ENCODE data around the gene SLC2A11.
"Not testable (repeated sequence)": the region's sequence is repeated elsewhere in the genome, so short reads cannot be mapped to it uniquely, and the experiment has no call there.

SLC2A11 gene

DNA sequence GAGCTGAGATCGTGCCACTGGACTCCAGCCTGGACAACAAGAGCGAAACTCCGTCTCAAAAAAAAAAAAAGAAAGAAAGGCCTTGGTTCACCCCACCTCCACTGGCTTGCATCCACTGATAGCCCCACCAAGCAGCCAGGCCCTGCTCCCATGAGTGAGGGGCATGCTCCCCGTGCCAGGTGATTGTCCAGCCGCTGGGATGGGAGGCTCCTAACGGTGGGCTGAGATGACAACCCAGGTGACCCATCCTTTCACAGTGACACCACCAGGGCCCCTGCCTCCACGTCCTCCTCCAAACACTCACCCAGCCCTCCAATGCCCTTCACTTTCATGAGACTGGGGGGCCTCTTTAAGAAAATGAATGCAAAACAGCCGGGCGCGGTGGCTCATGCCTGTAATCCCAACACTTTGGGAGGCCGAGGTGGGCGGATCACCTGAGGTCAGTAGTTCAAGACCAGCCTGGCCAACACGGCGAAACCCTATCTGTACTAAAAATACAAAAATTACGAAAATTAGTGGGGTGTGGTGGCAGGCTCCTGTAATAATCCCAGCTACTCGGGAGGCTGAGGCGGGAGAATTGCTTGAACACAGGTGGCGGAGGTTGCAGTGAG lies 10.3 kb upstream of the SLC2A11 start:
- DNase-seq (ENCODE audit: low read depth in 2 of 2): no peak

DNA sequence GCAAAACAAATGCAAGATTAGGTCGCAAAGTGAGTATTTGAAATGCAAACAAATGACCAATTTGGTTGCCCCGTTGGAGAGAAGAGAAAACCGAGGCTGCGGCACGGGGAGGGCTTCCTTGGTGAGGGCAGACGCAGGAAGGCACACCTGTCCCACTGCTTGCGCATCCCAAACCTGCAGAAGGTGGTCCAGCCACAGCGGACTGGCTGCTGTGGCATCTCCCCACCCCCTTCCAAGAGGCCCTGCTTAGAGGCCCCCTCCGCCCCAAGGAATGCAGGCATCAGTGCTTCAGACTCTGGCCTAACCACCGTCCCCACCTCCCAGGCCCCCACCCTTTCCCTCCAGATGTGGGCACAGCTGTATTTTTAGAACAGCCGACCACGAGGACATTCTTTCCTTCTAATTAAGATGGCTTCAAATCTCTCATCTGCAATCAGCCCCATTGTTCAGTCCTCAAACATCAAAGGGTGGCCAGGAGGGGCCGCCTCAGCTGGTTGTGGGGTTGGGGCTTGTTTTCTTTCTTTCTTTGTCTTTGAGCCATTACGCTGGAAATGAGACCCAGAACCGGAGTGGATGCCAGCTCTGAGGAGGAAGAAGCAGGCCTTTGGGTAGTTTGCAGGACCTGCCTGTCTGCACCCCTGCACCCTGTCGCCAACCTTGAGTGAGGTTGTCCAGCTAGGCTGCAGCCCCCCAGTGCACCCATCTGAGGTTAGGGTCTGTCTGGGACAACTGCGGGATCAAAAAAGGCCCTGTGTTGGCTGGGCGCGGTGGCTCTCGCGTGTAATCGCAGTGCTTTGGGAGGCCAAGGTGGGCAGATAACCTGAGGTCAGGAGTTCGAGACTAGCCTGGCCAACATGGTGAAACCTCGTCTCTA lies 9.4 kb upstream of the SLC2A11 start:
- no peak for DNase-seq (ENCODE audit: low read depth in 2 of 2)

DNA sequence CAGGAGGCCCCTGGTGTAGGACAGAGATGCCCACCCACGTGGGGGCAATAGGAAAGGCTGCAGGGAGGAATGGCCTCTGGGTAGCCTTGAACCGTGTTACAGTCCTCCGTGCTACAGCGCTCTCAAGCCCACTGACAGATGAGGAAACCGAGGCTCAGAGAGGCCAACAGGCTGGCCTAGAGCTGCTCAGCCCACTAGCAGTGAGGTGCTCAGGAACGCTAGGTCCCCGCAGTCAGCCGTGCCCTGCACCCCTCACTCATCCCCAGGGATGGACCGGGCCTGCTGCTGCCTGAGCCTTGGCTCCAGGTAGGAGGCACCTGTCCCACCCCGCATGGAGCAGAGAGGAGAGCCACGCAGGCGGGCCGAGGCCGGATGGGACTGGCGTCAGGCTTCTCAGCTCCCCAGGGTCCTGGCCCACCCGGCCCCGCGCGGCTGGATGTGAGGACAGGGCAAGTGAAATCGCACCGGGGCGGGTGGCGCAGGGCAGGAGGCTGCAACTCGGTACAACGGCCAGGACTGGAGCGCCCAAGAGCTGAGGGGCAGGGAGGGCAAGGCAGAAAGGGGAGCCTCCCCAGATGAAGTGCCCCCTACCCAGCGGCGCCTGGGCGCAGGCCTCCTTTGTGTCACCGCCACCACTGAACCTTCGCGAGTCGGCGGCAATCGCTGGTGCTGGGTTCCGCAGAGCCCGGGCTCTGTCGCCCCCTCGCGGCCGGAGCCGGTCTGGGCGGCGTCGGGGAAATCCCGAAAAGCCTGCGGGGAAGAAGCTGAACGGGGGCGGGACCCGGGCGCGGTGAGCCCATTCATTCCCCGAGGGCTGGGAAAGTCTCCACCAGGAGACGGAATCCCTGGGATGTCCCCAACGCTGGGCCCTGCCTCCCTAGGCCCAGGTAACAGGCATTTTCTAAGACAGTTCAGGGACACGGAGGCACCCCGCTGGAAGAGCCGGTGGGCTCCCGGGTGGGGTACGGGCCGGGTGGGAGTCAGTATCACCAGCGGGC lies 8.4 kb upstream of the SLC2A11 start:
- DNase-seq (ENCODE audit: low read depth in 2 of 2): peak; percentile 72 to 86

DNA sequence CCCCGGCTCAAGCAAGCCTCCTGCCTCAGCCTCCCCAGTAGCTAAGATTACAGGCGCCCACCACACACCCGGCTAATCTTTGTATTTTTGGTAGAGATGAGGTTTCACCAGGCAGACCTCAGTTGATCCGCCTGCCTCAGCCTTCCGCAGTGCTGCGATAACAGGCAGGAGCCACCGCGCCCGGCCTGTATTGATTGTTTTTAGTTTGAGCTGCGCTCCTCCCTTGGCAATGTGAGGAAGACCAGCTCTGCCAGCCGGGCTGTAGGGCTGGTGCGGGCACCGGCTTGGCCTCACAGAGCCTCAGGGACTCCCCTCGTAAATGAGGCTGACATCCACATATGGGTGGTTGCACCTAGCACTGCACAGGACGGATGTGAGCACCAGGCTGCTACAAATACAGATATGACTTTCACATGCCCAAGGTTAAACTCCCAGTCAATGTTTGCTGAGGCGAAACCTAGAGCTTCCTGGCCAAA lies 7.5 kb upstream of the SLC2A11 start:
- no peak for DNase-seq (ENCODE audit: low read depth in 2 of 2)

DNA sequence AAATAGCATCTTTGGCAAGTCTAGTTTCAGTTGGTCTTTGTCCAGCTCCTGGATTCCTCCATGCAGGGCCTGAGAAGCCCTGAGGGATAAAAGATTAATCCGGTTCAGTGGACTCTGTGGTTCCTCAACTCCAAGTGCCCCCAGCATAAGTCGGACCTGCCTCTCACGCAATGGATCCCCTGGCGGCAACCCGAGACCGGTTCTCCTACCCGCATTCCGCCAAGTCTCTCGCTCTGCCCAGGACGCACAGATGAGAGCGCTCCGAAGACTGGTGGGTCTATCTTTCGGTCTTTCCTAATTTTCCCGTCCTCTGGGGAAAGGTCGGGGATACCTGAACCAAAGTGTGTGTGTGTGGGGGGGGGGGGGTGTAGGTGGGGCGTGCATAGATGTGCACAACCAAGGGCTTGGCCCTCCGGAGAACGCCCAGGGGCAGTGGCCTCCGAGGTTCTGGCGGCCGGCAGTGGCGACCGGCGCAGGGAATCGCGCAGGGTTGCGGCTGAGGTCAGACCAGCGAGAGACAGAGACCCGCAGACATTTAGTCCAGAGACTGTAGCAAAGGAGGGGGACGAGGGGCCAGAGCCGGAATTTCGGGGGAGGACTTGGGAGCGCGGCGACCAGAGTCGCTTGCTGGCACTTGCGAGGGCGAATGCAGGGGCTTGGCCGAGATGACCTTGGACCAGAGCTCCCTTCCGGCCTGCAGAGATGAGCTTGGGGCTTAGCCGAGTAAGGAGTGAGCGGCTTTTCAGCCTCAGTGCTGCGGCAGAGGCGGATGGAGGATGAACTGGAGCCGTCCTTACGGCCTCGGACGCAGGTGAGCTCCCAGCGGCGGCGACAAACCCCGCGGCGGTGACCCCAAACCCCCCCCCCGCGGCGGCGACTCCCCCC lies 712 bp upstream of the SLC2A11 start:
- DNase-seq (ENCODE audit: low read depth in 2 of 2): no peak

DNA sequence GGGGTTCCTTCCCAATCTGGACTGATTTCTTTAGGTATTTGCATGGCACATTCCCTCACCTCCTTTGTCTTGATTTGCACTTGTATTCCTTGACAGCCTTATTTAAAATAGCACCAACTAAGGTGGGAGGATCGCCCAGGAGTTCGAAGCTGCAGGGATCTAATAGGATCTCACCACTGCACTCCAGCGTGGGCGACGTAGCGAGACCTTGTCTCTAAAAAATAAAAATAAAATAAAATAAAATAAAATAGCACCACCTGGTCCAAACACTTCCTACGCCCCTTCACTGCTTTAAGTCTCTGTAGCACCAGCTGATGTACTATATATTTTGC lies 775 bp downstream of the SLC2A11 start:
- DNase-seq (ENCODE audit: low read depth in 2 of 2): no peak

DNA sequence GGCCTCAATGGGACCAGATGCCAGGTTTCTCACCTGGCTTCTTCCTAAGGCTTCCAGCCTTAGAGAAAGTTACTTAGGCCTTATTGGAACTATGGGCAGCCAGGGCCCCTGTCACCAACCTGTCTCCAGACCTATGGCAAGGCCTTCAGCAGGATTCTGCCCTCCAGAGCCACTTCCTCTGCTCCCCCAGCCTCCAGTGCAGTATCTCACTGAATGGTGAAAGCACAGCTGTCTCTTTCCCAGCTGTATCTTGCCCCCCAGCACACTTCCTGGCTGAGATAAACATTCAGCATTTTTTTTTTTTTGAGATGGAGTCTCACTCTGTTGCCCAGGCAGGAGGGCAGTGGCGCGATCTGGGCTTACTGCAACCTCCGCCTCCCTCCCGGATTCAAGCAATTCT lies 1.5 kb downstream of the SLC2A11 start:
- no peak for DNase-seq (ENCODE audit: low read depth in 2 of 2)

DNA sequence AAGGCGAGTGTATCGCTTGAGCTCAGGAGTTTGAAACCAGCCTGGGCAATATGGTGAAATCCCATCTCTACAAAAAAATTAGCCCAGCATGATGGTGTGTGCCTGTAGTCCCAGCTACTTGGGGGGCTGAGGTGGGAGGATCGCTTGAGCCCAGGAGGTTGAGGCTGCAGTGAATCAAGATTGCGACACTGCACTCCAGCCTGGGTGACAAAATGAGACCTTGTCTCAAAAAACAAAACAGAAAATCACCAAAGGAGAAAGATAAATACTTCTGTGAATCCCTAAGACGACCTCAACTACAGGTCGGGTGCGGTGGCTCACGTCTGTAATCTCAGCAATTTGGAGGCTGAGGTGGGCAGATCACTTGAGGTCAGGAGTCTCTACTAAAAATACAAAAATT lies 2.5 kb downstream of the SLC2A11 start:
- not testable (repeated sequence) for DNase-seq (ENCODE audit: low read depth in 2 of 2)

DNA sequence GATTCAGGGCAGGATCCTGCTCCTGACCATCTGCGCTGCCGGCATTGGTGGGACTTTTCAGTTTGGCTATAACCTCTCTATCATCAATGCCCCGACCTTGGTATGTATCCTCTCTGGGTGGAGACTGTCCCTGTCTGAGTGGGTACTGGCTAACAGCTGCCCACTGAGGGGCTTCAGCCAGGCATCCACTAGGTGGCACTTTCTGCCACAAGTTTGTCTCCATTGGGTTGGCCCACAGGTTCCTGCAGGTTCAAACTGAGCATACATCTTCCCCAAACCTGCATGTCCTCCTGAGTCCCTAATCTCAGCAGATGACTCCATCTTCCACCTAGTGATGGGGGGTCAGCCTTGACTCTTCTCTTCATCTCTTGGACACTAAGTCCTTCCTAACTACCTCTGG lies 4.4 kb downstream of the SLC2A11 start:
- DNase-seq (ENCODE audit: low read depth in 2 of 2): no peak

DNA sequence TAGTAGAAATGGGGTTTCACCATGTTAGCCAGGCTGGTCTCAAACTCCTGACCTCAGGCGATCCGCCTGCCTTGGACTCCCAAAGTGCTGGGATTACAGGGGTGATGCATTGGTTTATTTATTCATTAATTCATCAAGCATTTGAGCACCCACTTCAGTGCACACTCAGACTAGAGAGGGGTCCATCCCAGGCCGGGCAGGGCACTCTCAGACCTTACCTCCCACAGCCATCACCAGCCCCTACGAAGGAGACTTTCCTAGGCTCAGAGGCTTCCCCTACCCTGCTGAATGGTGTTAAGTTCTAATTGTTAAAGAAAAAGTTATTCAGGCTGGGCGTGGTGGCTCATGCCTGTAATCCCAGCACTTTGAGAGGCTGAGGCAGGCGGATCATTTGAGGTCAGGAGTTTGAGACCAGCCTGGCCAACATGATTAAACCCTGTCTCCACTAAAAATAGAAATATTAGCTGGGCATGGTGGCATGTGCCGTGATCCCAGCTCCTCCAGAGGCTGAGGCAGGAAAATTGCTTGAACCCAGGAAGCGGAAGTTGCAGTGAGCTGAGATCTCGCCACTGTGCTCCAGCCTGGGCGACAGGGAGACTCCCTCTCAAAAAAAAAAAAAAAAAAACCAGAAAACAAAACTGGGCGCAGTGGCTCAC lies 7.0 kb downstream of the SLC2A11 start:
- DNase-seq (ENCODE audit: low read depth in 2 of 2): not testable (repeated sequence)

DNA sequence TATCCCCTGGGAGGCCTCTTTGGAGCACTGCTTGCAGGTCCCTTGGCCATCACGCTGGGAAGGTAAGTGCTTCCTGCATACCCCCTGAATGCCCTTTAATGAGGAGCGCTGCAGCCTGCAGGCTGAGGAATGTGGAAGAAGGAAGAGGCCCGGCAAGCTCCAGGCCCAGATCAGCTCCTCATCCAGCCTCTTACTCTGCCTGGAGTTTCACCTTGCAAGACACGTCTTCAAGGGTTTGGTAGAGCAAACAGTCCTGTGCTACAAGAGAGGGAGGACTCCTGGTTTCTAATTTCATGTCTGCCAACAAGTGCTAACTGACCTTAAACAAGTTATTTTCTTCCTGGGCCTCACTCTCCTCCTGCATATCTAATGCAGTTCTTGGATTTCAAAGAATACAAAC lies 10.9 kb downstream of the SLC2A11 start:
- no peak for DNase-seq (ENCODE audit: low read depth in 2 of 2)

DNA sequence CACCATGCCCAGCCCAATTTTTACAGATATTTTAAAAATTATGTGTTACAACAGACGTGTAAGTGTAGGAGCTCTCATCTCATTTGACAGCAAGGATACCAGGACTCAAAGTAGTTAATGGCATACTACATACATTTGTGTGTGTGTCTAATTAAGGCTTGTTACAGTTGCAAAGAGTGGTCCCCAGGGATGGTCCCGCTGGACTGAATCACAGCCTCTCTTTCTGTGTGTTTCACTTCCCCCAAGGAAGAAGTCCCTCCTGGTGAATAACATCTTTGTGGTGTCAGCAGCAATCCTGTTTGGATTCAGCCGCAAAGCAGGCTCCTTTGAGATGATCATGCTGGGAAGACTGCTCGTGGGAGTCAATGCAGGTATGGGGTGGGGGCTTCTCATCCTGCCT lies 17.2 kb downstream of the SLC2A11 start:
- DNase-seq (ENCODE audit: low read depth in 2 of 2): no peak

DNA sequence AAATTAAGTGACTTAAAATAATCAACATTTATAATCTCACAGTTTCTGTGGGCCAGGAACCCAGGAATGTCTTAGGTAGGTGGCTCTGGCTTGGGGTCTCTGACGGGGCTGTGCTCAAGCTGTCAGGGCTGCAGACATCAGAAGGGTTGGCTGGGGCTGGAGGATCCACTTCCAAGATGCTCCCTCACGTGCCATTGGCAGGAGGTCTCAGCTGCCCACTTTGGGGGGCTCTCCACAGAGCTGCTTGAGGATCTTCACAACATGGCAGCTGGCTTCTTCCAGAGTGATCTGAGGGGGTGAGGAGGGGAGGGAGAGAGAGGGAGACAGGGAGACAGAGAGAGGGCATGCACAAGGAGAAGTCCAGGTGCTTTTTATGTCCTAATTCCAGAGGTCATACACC lies 18.1 kb downstream of the SLC2A11 start:
- DNase-seq (ENCODE audit: low read depth in 2 of 2): no peak

DNA sequence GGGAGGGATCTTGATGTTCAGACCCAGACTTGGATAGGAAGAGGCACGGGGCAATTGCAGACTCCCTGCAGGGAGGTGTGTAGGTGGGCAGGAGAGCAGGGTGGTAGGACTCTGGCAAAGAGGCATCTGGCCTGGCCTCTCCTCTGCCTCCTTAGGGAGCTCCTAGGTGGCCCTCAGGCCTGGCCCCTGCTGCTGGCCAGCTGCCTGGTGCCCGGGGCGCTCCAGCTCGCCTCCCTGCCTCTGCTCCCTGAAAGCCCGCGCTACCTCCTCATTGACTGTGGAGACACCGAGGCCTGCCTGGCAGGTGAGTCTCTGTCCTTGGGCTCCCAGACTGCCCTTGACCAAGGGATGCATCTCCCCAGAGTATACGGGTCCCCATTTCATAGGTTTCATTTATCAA lies 19.9 kb downstream of the SLC2A11 start:
- no peak for DNase-seq (ENCODE audit: low read depth in 2 of 2)

DNA sequence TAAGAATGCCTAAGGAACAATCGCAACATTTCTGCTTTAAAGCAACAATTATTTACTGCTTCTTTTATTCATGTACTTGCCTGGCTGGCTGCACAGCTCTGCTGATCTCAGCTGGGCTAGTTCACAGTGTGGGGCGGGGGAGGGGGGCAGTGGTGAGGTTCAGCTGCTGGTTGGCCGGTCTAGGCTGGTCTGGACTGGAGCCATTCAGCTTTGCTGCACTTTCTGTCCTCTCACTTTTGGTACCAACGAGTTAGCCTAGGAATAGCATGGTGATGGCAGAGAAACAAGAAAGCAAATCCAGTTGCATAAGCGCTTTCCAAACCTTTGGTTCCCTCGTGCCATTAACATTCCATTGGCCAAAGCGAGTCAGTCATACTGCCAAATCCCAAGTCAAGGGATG lies 20.5 kb downstream of the SLC2A11 start:
- DNase-seq (ENCODE audit: low read depth in 2 of 2): no peak

DNA sequence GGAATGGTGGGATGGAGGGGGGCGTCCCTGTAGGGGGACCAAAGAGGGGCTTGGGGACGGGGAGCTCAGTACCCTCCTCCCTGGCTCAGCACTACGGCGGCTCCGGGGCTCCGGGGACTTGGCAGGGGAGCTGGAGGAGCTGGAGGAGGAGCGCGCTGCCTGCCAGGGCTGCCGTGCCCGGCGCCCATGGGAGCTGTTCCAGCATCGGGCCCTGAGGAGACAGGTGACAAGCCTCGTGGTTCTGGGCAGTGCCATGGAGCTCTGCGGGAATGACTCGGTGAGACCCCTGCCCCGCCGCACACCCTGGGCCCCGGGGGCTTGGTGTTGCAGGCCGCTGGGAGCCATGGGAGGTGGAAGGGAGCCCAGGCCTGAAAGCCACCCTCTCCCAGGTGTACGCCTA lies 24.7 kb downstream of the SLC2A11 start:
- DNase-seq (ENCODE audit: low read depth in 2 of 2): no peak

DNA sequence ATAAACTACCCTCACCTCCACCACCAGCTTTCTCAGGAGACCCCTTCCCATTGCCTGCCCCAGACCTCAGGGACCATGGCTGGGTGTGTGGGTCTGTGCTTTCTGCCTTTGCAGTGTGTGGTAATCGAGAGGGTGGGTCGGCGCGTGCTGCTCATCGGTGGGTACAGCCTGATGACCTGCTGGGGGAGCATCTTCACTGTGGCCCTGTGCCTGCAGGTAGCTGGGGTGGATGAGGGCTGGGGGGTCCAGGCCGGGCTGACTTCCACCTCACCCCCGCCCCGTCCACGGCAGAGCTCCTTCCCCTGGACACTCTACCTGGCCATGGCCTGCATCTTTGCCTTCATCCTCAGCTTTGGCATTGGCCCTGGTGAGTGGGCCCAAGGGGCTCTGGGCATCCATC lies 26.0 kb downstream of the SLC2A11 start:
- no peak for DNase-seq (ENCODE audit: low read depth in 2 of 2)

DNA sequence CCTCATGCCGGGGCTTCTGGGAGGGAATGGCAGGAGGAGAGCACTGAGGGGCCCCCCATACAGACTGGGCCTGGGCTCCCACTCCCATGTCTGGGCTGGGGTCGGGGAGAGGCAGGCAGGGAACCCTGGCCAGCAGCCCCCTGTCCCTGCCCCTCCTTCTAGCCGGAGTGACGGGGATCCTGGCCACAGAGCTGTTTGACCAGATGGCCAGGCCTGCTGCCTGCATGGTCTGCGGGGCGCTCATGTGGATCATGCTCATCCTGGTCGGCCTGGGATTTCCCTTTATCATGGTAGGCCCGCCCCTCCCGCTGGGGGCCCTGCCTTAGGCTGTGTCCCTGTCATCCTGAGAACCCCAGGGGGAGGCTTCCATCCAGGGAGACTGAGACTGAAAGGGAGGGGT lies 26.5 kb downstream of the SLC2A11 start:
- DNase-seq (ENCODE audit: low read depth in 2 of 2): no peak

DNA sequence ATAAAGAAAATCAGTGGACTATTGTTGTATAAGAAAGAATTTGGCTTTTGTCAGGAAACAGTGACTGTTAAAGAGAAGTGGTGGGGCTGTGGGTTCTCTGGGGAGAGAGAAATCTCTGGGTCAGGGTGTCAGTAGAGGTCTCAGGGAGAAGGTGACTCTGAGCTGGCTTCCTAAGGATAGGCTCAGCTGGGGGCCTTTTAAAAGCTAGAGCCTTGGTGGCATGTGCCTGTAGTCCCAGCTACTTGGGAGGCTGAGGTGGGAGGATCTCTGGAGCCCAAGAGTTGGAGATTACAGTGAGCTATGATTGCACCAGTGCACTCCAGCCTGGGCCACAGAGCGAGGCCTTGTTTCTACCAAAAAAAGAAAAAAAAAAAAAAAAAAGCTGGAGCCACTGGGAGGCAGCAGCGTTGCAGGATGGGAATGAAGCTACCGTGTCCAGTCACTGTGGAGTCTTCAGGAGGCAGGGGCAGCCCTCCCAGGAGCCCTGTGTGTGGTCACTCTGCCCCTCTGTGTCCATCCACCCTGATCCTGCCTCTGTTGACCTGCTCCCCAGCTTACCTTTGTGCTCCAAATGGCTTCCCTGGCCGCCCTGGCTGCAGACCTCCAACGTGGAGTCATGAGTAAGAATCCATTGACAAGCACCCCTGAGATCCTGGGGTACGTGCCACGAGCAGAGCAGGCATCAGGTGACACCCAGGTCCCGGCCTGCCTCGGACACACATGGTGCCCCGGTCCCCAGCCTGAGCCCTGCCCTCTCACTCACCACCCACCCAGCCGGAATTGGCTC lies 31.1 kb downstream of the SLC2A11 start:
- DNase-seq (ENCODE audit: low read depth in 2 of 2): no peak

DNA sequence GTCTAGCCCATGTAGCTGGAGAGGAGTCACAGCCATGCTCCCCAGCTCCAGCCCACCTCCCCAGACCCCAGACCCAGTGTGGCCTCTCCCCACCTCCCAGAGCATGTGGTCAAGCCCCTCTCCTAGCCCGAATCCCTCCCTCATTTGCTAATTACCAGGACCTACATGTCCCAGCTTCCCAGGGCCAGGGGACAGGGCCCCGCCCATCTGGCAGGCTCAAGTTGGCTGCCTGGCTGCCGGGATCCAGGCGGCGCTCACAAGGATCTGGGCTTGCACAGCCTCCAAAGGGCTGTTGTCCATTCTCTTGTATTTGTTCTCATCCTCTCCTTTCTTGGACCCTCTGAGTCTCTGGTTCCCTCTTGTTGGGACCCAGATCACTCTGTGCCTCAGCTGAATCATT lies 31.9 kb downstream of the SLC2A11 start:
- DNase-seq (ENCODE audit: low read depth in 2 of 2): no peak

Data from stimulated activated CD4-positive, alpha-beta T cell treated with anti-CD3 and anti-CD28 coated beads, Interleukin-1b, Interleukin-23, amount 100 ng/mL, for 1 hour (primary cell).